Smooth muscle cell (in vitro differentiated cells): ENCODE data around the gene RPL7A. TPM values are rescaled to one million over a fixed set of nuclear protein-coding genes. Genes with fewer than 3 reads are reported as not detected.

Source experiments
- DNase-seq: peaks from one replicate; lab custom pipeline; 2025; ENCODE audit not compliant: unreplicated experiment; lab: John Stamatoyannopoulos, UW
- H2AFZ ChIP-seq: fragments of 200-600 bp; sonication (generic); 2 replicates; pipeline ENCODE4 v1.6.0; 2016; ENCODE audit warnings: antibody characterized with exemption, low read depth, mild to moderate bottlenecking
- H3F3A ChIP-seq: fragments of 200-600 bp; sonication (generic); 2 replicates; pipeline ENCODE4 v1.6.0; 2017; ENCODE audit warnings: antibody characterized with exemption, low read depth
- H3K27ac ChIP-seq: fragments of 200-600 bp; sonication (generic); 2 replicates; pipeline ENCODE4 v1.5.1; 2016; ENCODE audit warnings: low read depth, mild to moderate bottlenecking
- H3K27me3 ChIP-seq: fragments of 200-600 bp; sonication (generic); 2 replicates; pipeline ENCODE4 v1.6.1; 2016; ENCODE audit warnings: low read depth, mild to moderate bottlenecking
- H3K36me3 ChIP-seq: fragments of 200-600 bp; sonication (generic); 2 replicates; pipeline ENCODE4 v1.5.1; 2016; ENCODE audit warnings: low read depth
- H3K4me1 ChIP-seq: fragments of 200-600 bp; sonication (generic); 2 replicates; pipeline ENCODE4 v1.5.1; 2016; ENCODE audit warnings: low read depth
- H3K4me2 ChIP-seq: fragments of 200-600 bp; sonication (generic); 2 replicates; pipeline ENCODE4 v1.6.0; 2016; ENCODE audit warnings: mild to moderate bottlenecking
- H3K4me3 ChIP-seq: fragments of 200-600 bp; sonication (generic); 2 replicates; pipeline ENCODE4 v1.5.1; 2016; ENCODE audit warnings: mild to moderate bottlenecking
- H3K79me2 ChIP-seq: fragments of 200-600 bp; sonication (generic); 2 replicates; pipeline ENCODE4 v1.6.0; 2016; ENCODE audit warnings: low read depth, mild to moderate bottlenecking
- H3K9ac ChIP-seq: fragments of 200-600 bp; sonication (generic); 2 replicates; pipeline ENCODE4 v1.6.0; 2016; ENCODE audit warnings: low read depth
- H3K9me3 ChIP-seq: fragments of 200-600 bp; sonication (generic); replicated peaks from 2 replicates; pipeline ENCODE4 v1.5.1; 2016; ENCODE audit warnings: low read depth
- H4K20me1 ChIP-seq: fragments of 200-600 bp; sonication (generic); 2 replicates; pipeline ENCODE4 v1.6.0; 2016; ENCODE audit warnings: low read depth
- WGBS: methylation state at CpG from one replicate; pipeline ENCODE4 v1.1.7; 2016; ENCODE audit warnings: low lambda C conversion rate; 5-methylcytosine and 5-hydroxymethylcytosine counted together
- polyA plus RNA-seq: library from polyadenylated mRNA; unstranded; fragments of >200 nt; fragmentation: Nextera tagmentation; extraction: Ambion mirVana; gene quantifications from 2 replicates; pipeline ENCODE4 v1.2.1, GENCODE V29; 2016
- total RNA-seq: library from RNA; depleted of rRNA; stranded (reverse); fragments of >200 nt; gene quantifications from 2 replicates; pipeline ENCODE4 v1.2.3, GENCODE V29; 2014
- TF ChIP-seq, protein P1 (sequence below): fragments of 200-600 bp; sonication (generic); IDR thresholded peaks from 2 replicates; pipeline ENCODE4 v1.5.1; 2017; ENCODE audit warnings: borderline replicate concordance, mild to moderate bottlenecking, antibody characterized with exemption; ENCODE audit not compliant: insufficient read depth, poor library complexity, severe bottlenecking

Gene RPL7A
- total and polyA plus RNA-seq, 2 experiments from 2014 or later: 372 to 1,254 TPM

GRCh38 chr9:133372144-133372543 is 24.1 kb downstream of the RPL7A start:
- 90% methylated on average over 7 of the region's 7 CpGs for WGBS
- Histone ChIP-seq H3K79me2 (peaks cover 87% of the 10 kb centered on the region), H3K4me1 (peaks cover 23% of the 10 kb centered on the region), H3K9ac (no peak overlapping the region), H2AFZ (no peak overlapping the region), H3K27ac (peak overlapping the region; percentile 64), H3K9me3 (no peaks in the 10 kb centered on the region), H3K27me3 (no peaks in the 10 kb centered on the region), H3K36me3 (no peaks in the 10 kb centered on the region), H3F3A (peaks cover 20% of the 10 kb centered on the region), H3K4me2 (peak overlapping the region; percentile 90), H4K20me1 (peaks cover 83% of the 10 kb centered on the region), H3K4me3 (no peak overlapping the region)
- TF ChIP-seq, protein P1, sequence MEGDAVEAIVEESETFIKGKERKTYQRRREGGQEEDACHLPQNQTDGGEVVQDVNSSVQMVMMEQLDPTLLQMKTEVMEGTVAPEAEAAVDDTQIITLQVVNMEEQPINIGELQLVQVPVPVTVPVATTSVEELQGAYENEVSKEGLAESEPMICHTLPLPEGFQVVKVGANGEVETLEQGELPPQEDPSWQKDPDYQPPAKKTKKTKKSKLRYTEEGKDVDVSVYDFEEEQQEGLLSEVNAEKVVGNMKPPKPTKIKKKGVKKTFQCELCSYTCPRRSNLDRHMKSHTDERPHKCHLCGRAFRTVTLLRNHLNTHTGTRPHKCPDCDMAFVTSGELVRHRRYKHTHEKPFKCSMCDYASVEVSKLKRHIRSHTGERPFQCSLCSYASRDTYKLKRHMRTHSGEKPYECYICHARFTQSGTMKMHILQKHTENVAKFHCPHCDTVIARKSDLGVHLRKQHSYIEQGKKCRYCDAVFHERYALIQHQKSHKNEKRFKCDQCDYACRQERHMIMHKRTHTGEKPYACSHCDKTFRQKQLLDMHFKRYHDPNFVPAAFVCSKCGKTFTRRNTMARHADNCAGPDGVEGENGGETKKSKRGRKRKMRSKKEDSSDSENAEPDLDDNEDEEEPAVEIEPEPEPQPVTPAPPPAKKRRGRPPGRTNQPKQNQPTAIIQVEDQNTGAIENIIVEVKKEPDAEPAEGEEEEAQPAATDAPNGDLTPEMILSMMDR: no peak
- DNase-seq: no peak

- Histone ChIP-seq H3F3A (peaks cover 18% of the 10 kb centered on the region), H3K4me1 (peaks cover 23% of the 10 kb centered on the region), H3K27me3 (no peaks in the 10 kb centered on the region), H4K20me1 (peaks cover 58% of the 10 kb centered on the region), H3K36me3 (no peaks in the 10 kb centered on the region), H3K4me2 (peak overlapping the region; percentile 90), H2AFZ (no peak overlapping the region), H3K79me2 (peaks cover 62% of the 10 kb centered on the region), H3K27ac (peak overlapping the region; percentile 98), H3K4me3 (peak overlapping the region; percentile 99), H3K9me3 (no peaks in the 10 kb centered on the region), H3K9ac (peak overlapping the region; percentile 100)
- 16% methylated on average over 12 of the region's 12 CpGs for WGBS
- no peak for DNase-seq
- TF ChIP-seq, protein P1: no peak
These were observed 26.6 kb downstream of the RPL7A start for GRCh38 chr9:133374612-133375115.

- Histone ChIP-seq H3K36me3 (no peaks in the 10 kb centered on the region), H3K9me3 (no peaks in the 10 kb centered on the region), H3K27ac (peak overlapping the region; percentile 98), H3K4me1 (peaks cover 23% of the 10 kb centered on the region), H3K9ac (peak overlapping the region; percentile 100), H4K20me1 (peaks cover 52% of the 10 kb centered on the region), H3K4me2 (peak overlapping the region; percentile 90), H3K4me3 (peak overlapping the region; percentile 99), H2AFZ (no peak overlapping the region), H3K79me2 (peaks cover 56% of the 10 kb centered on the region), H3K27me3 (no peaks in the 10 kb centered on the region), H3F3A (peaks cover 18% of the 10 kb centered on the region)
- DNase-seq: no peak
- WGBS: 3% methylated on average over 27 of the region's 39 CpGs
- TF ChIP-seq, protein P1: no peak
These were observed 27.2 kb downstream of the RPL7A start for GRCh38 chr9:133375116-133375723.
